H1 (cell line): Measurements from ENCODE around the gene ZNF613. TPM values are rescaled to one million over a fixed set of nuclear protein-coding genes. Genes with fewer than 3 reads are reported as not detected.

Experiments
- CTCF ChIA-PET: fragments of 300-600 bp; sonication (Branson Sonifier 250); formaldehyde crosslinking; loops from one replicate; lab custom pipeline; 2021; ENCODE audit not compliant: partially characterized antibody; lab: Charles Lee
- POLR2A ChIA-PET: fragments of 300-600 bp; sonication (Branson Sonifier 250); formaldehyde crosslinking; loops from one replicate; lab custom pipeline; 2021; ENCODE audit warnings: inconsistent platforms; ENCODE audit not compliant: partially characterized antibody; lab: Charles Lee
- DNase-seq, 2 experiments: peaks; one replicate each; pipeline versions ENCODE4 v3.0.0 to v3.0.0-alpha.2; 2010 to 2022; ENCODE audit warnings: low spot score in 2 of 2, low read depth in 1 of 2, mixed read lengths in 1 of 2
- FAIRE-seq: peaks from 2 replicates; lab custom pipeline; 2011; peaks lifted over from hg19 to GRCh38; lab: Jason Lieb, UNC
- H2AFZ ChIP-seq: 2 replicates; pipeline ENCODE4 v1.8.1; 2012; ENCODE audit warnings: low read length, inconsistent platforms
- H2AK5ac ChIP-seq: 2 replicates; pipeline ENCODE4 v1.6.1; 2013; ENCODE audit warnings: low read depth, low read length
- H2BK120ac ChIP-seq: replicated peaks from 2 replicates; pipeline ENCODE3; 2013; ENCODE audit warnings: low read depth, low read length, inconsistent platforms
- H2BK12ac ChIP-seq: 2 replicates; pipeline ENCODE4 v1.6.1; 2013; ENCODE audit warnings: low read depth, low read length
- H2BK15ac ChIP-seq: 2 replicates; pipeline ENCODE4 v1.6.1; 2013; ENCODE audit warnings: low read length
- H2BK20ac ChIP-seq: 2 replicates; pipeline ENCODE4 v1.6.1; 2013; ENCODE audit warnings: low read length
- H2BK5ac ChIP-seq: 2 replicates; pipeline ENCODE4 v1.6.1; 2013; ENCODE audit warnings: low read depth, low read length
- H3K14ac ChIP-seq: 2 replicates; pipeline ENCODE4 v1.6.1; 2013; ENCODE audit warnings: inconsistent platforms; ENCODE audit not compliant: insufficient read length
- H3K18ac ChIP-seq: 2 replicates; pipeline ENCODE4 v1.6.1; 2013; ENCODE audit warnings: low read length; ENCODE audit errors: extremely low read depth
- H3K23ac ChIP-seq: 2 replicates; pipeline ENCODE4 v1.6.1; 2013; ENCODE audit warnings: inconsistent platforms; ENCODE audit not compliant: insufficient read length
- H3K23me2 ChIP-seq: 2 replicates; pipeline ENCODE4 v1.6.1; 2013; ENCODE audit warnings: low read depth, low read length
- H3K27ac ChIP-seq: 2 replicates; pipeline ENCODE4 v1.6.1; 2011; ENCODE audit warnings: low read depth, low read length, inconsistent platforms
- H3K27me3 ChIP-seq, 4 experiments: replicated peaks in 1 of 4; 1 replicate in 1 of 4; 2 replicates in 3 of 4; pipeline versions ENCODE4 v1.6.1 to v1.8.1; 2011 to 2013; ENCODE audit warnings: low read length in 3 of 4, mild to moderate bottlenecking in 3 of 4, inconsistent platforms in 2 of 4, mixed read lengths in 2 of 4, moderate library complexity in 1 of 4; ENCODE audit not compliant: control insufficient read depth in 3 of 4, insufficient read depth in 3 of 4; ENCODE audit errors: extremely low read depth in 1 of 4
- H3K36me3 ChIP-seq, 4 experiments: 2 replicates each; pipeline versions ENCODE4 v1.6.1 to v1.8.1; 2011 to 2013; ENCODE audit warnings: mild to moderate bottlenecking in 4 of 4, low read length in 3 of 4, moderate library complexity in 2 of 4, control low read depth in 1 of 4, inconsistent platforms in 1 of 4; ENCODE audit not compliant: insufficient read depth in 4 of 4, control insufficient read depth in 2 of 4
- H3K4ac ChIP-seq: replicated peaks from 2 replicates; pipeline ENCODE3; 2013; ENCODE audit warnings: low read length, low read depth, mixed read lengths, inconsistent platforms; ENCODE audit not compliant: insufficient read length
- H3K4me1 ChIP-seq, 4 experiments: replicated peaks in 1 of 4; 1 replicate in 1 of 4; 2 replicates in 3 of 4; pipeline versions ENCODE4 v1.6.1 to v1.8.1; 2011 to 2013; ENCODE audit warnings: low read length in 3 of 4, inconsistent platforms in 2 of 4, mixed read lengths in 1 of 4; ENCODE audit not compliant: insufficient read depth in 4 of 4, control insufficient read depth in 3 of 4
- H3K4me2 ChIP-seq, 2 experiments: 2 replicates each; pipeline versions ENCODE4 v1.6.1 to v1.8.1; 2011 to 2013; ENCODE audit warnings: low read depth in 2 of 2, low read length in 2 of 2, control low read depth in 1 of 2, inconsistent platforms in 1 of 2, mild to moderate bottlenecking in 1 of 2; ENCODE audit not compliant: insufficient read depth in 1 of 2
- H3K4me3 ChIP-seq, 4 experiments: fragments of 200-600, 300-600 bp in 1 of 4; sonication (generic), shearing (Covaris generic), sonication (Bioruptor Twin) in 1 of 4; 2 replicates each; pipeline versions ENCODE4 v1.5.1 to v1.8.1; 2011 to 2016; ENCODE audit warnings: low read length in 4 of 4, low read depth in 3 of 4, control low read depth in 2 of 4, inconsistent platforms in 2 of 4, mild to moderate bottlenecking in 2 of 4, mixed read lengths in 1 of 4, moderate library complexity in 1 of 4; ENCODE audit not compliant: insufficient read depth in 2 of 4; ENCODE audit errors: extremely low read depth in 1 of 4
- H3K56ac ChIP-seq: replicated peaks from 2 replicates; pipeline ENCODE3; 2013; ENCODE audit warnings: low read depth, mild to moderate bottlenecking, mixed read lengths, low read length, inconsistent platforms; ENCODE audit not compliant: insufficient read length
- H3K79me1 ChIP-seq: 2 replicates; pipeline ENCODE4 v1.6.1; 2013; ENCODE audit warnings: low read depth, low read length, control low read depth
- H3K79me2 ChIP-seq, 2 experiments: 2 replicates each; pipeline versions ENCODE4 v1.6.1 to v1.8.1; 2012 to 2013; ENCODE audit warnings: low read length in 2 of 2, mild to moderate bottlenecking in 2 of 2, inconsistent platforms in 1 of 2; ENCODE audit not compliant: insufficient read depth in 2 of 2, control insufficient read depth in 1 of 2
- H3K9ac ChIP-seq, 4 experiments: replicated peaks in 1 of 4; 1 replicate in 1 of 4; 2 replicates in 3 of 4; pipeline versions ENCODE4 v1.6.1 to v1.8.1; 2011 to 2013; ENCODE audit warnings: low read depth in 3 of 4, low read length in 3 of 4, control low read depth in 2 of 4, mild to moderate bottlenecking in 2 of 4, moderate library complexity in 2 of 4, inconsistent platforms in 1 of 4; ENCODE audit errors: extremely low read depth in 1 of 4
- H3K9me3 ChIP-seq, 2 experiments: 2 replicates each; pipeline versions ENCODE4 v1.6.1 to v1.8.1; 2012 to 2013; ENCODE audit warnings: mild to moderate bottlenecking in 2 of 2, moderate library complexity in 2 of 2, control low read depth in 1 of 2, inconsistent platforms in 1 of 2, low read depth in 1 of 2, low read length in 1 of 2, mixed read lengths in 1 of 2; ENCODE audit not compliant: insufficient read depth in 2 of 2
- H4K20me1 ChIP-seq, 2 experiments: replicated peaks in 1 of 2; 2 replicates each; pipeline versions ENCODE3 to v1.8.1; 2011 to 2013; ENCODE audit warnings: inconsistent platforms in 2 of 2, low read length in 2 of 2, mild to moderate bottlenecking in 1 of 2; ENCODE audit not compliant: insufficient read depth in 2 of 2, control insufficient read depth in 1 of 2
- H4K5ac ChIP-seq: 2 replicates; pipeline ENCODE4 v1.6.1; 2013; ENCODE audit warnings: low read length, low read depth, mixed read lengths, inconsistent platforms; ENCODE audit not compliant: insufficient read length
- H4K8ac ChIP-seq: 2 replicates; pipeline ENCODE4 v1.8.0; 2013; ENCODE audit warnings: mild to moderate bottlenecking, moderate library complexity, low read length, inconsistent platforms; ENCODE audit not compliant: insufficient read depth; ENCODE audit errors: extremely low read depth
- H4K91ac ChIP-seq: replicated peaks from 2 replicates; pipeline ENCODE3; 2013; ENCODE audit warnings: low read length, mixed read lengths, inconsistent platforms; ENCODE audit not compliant: insufficient read length
- GTF2F1 ChIP-seq: IDR thresholded peaks from 2 replicates; pipeline ENCODE4 v1.6.1; 2012; ENCODE audit warnings: low read depth, low read length, improper control_type of control experiment, borderline replicate concordance
- KDM4A ChIP-seq: IDR thresholded peaks from one replicate; pipeline ENCODE4 v1.7.1; 2012; ENCODE audit warnings: low read depth, mild to moderate bottlenecking, moderate library complexity, low read length, inconsistent platforms; ENCODE audit not compliant: severe bottlenecking
- TAF7 ChIP-seq: optimal IDR thresholded peaks from 2 replicates; pipeline ENCODE3; 2011; ENCODE audit warnings: low read depth, mild to moderate bottlenecking, inconsistent platforms, low read length, moderate library complexity, borderline replicate concordance
- WGBS, 2 experiments: shearing (Covaris generic) in 1 of 2; methylation state at CpG; one replicate each; pipeline versions ENCODE4 v1.1.6 to v1.1.7; 2013 to 2015; ENCODE audit warnings: low lambda C conversion rate in 2 of 2, mixed read lengths in 2 of 2, inconsistent platforms in 1 of 2, low coverage in 1 of 2, missing lambda C conversion rate in 1 of 2; ENCODE audit not compliant: insufficient replicate concordance in 2 of 2, insufficient coverage in 1 of 2, insufficient read length in 1 of 2; ENCODE audit errors: extremely low coverage in 1 of 2, missing lambda C conversion rate in 1 of 2; 5-methylcytosine and 5-hydroxymethylcytosine counted together
- polyA plus RNA-seq, 7 experiments: library from polyadenylated mRNA; depleted of rRNA in 3 of 7; stranded (reverse) in 5 of 7; unstranded in 2 of 7; fragments of >200 nt in 5 of 7; fragments of 200-250 nt in 2 of 7; gene quantifications; 1 replicate in 5 of 7; 2 replicates in 1 of 7; 4 replicates in 1 of 7; pipeline versions ENCODE4 v1.2.1 to v1.2.3, GENCODE V29; 2011 to 2013; ENCODE audit warnings: missing spikeins in 2 of 7, mixed read lengths in 2 of 7
- total RNA-seq: library from RNA; stranded (reverse); fragmentation: NEBNext Ultra II Directional; extraction: Animal tissue kit (Norgen Biotek cat#: 25700); gene quantifications from 2 replicates; pipeline ENCODE4 v1.2.1, GENCODE V29; 2021

ZNF613 gene
- total and polyA plus RNA-seq, 2 of the 8 experiments (the other 6 are each of a cell fraction or from before 2014, with no cell fraction given): 4.7 to 14.2 TPM

DNA sequence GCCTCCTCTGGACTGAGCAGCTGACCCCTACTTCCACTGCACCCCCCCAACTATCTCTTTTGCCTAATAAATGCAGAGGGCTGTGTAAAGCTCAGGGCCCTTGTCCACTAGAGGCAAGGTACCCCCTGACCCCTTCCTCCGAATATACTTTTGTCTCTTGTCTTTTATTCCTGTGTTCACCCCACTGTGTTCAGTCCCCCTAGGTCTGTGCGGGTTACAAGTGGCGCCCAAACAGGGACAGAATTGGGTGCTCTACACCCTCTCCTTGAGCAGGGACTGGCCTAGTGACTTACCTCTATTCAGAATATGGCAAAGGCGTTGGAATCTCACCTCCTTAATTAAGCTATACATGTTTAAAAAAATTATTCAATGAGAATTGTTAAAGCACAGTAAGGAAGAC is 44.4 kb downstream of the ZNF613 start:
- ChIA-PET CTCF (no interaction called here), POLR2A (no interaction called here)
- H2AK5ac ChIP-seq: no peak overlapping the region
- no peaks in the 10 kb centered on the region for H3K4me1 ChIP-seq
- no peak overlapping the region for H2BK15ac ChIP-seq
- no peak overlapping the region for H4K5ac ChIP-seq
- no peak overlapping the region for H3K9ac ChIP-seq
- peaks cover 62 to 66% of the 10 kb centered on the region in 2 experiments for H3K9me3 ChIP-seq
- no peak overlapping the region for H3K4me2 ChIP-seq
- H4K91ac ChIP-seq: no peak overlapping the region
- peaks cover 12 to 67% (median 40%) of the 10 kb centered on the region in 4 experiments; a peak in 6 of 8 replicates for H3K36me3 ChIP-seq
- H3K23ac ChIP-seq: no peak overlapping the region
- H2BK20ac ChIP-seq: no peak overlapping the region
- no peak overlapping the region for H4K8ac ChIP-seq
- H4K20me1 ChIP-seq: no peaks in the 10 kb centered on the region
- 95% methylated on average over 4 of the region's 4 CpGs; no CpG with 5 or more reads in 1 of the 2 experiments for WGBS, 2 experiments
- no peak for DNase-seq
- TF ChIP-seq GTF2F1: no peak
- no peak for TF ChIP-seq KDM4A
- no peak for TF ChIP-seq TAF7
- TF ChIP-seq, all 59 proteins: peak for 0
- no peak for FAIRE-seq
- Histone ChIP-seq H3K79me2 (0 out of 4 replicates have a peak, but pooled peaks cover 0 to 2% of the 10 kb centered on the region in 2 experiments), H3K27me3 (no peaks in the 10 kb centered on the region), H3K23me2 (no peaks in the 10 kb centered on the region), H2BK5ac (no peak overlapping the region), H3K4me3 (no peak overlapping the region), H3K18ac (no peak overlapping the region), H2BK120ac (no peak overlapping the region), H3K14ac (no peak overlapping the region), H3K4ac (no peak overlapping the region), H3K56ac (no peak overlapping the region), H3K27ac (no peak overlapping the region), H2BK12ac (no peak overlapping the region), H3K79me1 (no peaks in the 10 kb centered on the region), H2AFZ (no peak overlapping the region)
